Frontal cortex (tissue), 4 donors: Measurements from ENCODE around the gene MT1X. TPM values are rescaled to one million over a fixed set of nuclear protein-coding genes. Genes with fewer than 3 reads are reported as not detected.
A peak's percentile ranks its signal among the peaks of the same experiment; 100 is the strongest.
"Not testable (repeated sequence)": the region's sequence is repeated elsewhere in the genome, so short reads cannot be mapped to it uniquely, and the experiment has no call there.

Source experiments
- DNase-seq, 2 donors: peaks; one replicate each; pipeline ENCODE4 v3.0.0; 2012; ENCODE audit warnings: low spot score in 2 of 2
- FAIRE-seq: peaks from 2 replicates; lab custom pipeline; 2012; peaks lifted over from hg19 to GRCh38; lab: Jason Lieb, UNC
- total RNA-seq: library from RNA; depleted of rRNA; stranded (reverse); fragments of >200 nt; gene quantifications from one replicate; pipeline ENCODE4 v1.2.3, GENCODE V29; 2014
- donor health status: control.
- donor health status: control.
- donor health status: control.

MT1X gene
- total RNA-seq, 1 donor from 2014 or later: 7.7 TPM

GRCh38 chr16:56702836-56703235 lies 20.6 kb downstream of the MT1X start:
- FAIRE-seq (no peak), DNase-seq (no peak)

GRCh38 chr16:56708525-56709442 lies 26.5 kb downstream of the MT1X start:
- no peak for DNase-seq
- no peak for FAIRE-seq

GRCh38 chr16:56709443-56710040 lies 27.3 kb downstream of the MT1X start:
- FAIRE-seq (no peak), DNase-seq (no peak)

GRCh38 chr16:56710181-56710737 lies 28.0 kb downstream of the MT1X start:
- no peak for FAIRE-seq

GRCh38 chr16:56711862-56712261 lies 29.6 kb downstream of the MT1X start:
- DNase-seq (no peak), FAIRE-seq (no peak)

More at GRCh38 chr16:56710181-56710737, 28.0 kb downstream of the MT1X start:
- no peak for DNase-seq

- FAIRE-seq (no peak), DNase-seq (no peak)
Observed at GRCh38 chr16:56713794-56714193, 31.5 kb downstream of the MT1X start.

- DNase-seq (no peak), FAIRE-seq (no peak)
Observed at GRCh38 chr16:56715126-56715525, 32.9 kb downstream of the MT1X start.

- DNase-seq (no peak), FAIRE-seq (no peak)
Observed at GRCh38 chr16:56716761-56717160, 34.5 kb downstream of the MT1X start.

GRCh38 chr16:56717532-56717931 lies 35.3 kb downstream of the MT1X start:
- not testable (repeated sequence) for FAIRE-seq, DNase-seq

GRCh38 chr16:56722200-56722842 lies 40.1 kb downstream of the MT1X start:
- FAIRE-seq (no peak), DNase-seq (no peak)

- FAIRE-seq: no peak
Observed at GRCh38 chr16:56724191-56724590, 41.9 kb downstream of the MT1X start.

GRCh38 chr16:56726283-56726682 lies 44.0 kb downstream of the MT1X start:
- FAIRE-seq (no peak), DNase-seq (no peak)

More at GRCh38 chr16:56724191-56724590, 41.9 kb downstream of the MT1X start:
- no peak for DNase-seq

- FAIRE-seq (no peak), DNase-seq (no peak)
Observed at GRCh38 chr16:56726926-56727325, 44.7 kb downstream of the MT1X start.

- DNase-seq (no peak), FAIRE-seq (no peak)
Observed at GRCh38 chr16:56728027-56728426, 45.8 kb downstream of the MT1X start.

- FAIRE-seq (no peak), DNase-seq (no peak)
Observed at GRCh38 chr16:56728980-56729734, 46.9 kb downstream of the MT1X start.

- FAIRE-seq: no peak
- DNase-seq: peak; percentile 89 to 90
Observed at GRCh38 chr16:56729735-56730662, 47.7 kb downstream of the MT1X start, which contains the start of gene NUP93. TSS of gene NUP93 (plus strand) at chr16:56730129. CDS start at chr16:56748248, 18,119 bp downstream.

- no peak for DNase-seq
- no peak for FAIRE-seq
Observed at GRCh38 chr16:56732366-56732765, 50.1 kb downstream of the MT1X start.

GRCh38 chr16:56732832-56733231 lies 50.6 kb downstream of the MT1X start:
- DNase-seq (no peak), FAIRE-seq (no peak)
